SU-DHL-6 (cell line): ENCODE measurements around the gene SLC35F5.

ENCODE experiments used
- EZH2phosphoT487 ChIP-seq: fragments of 200-600 bp; sonication (generic), shearing (Covaris generic); conservative IDR thresholded peaks from 2 replicates; pipeline ENCODE4 v1.6.1; 2018; ENCODE audit warnings: mild to moderate bottlenecking, antibody characterized with exemption, low read length, moderate library complexity, mixed read lengths
- TF ChIP-seq, protein P1 (sequence below): fragments of 200-600 bp; sonication (generic); IDR thresholded peaks from one replicate; pipeline ENCODE4 v1.5.1; 2017; ENCODE audit warnings: antibody characterized with exemption, mild to moderate bottlenecking, low read length, moderate library complexity; ENCODE audit not compliant: insufficient read depth, poor library complexity, severe bottlenecking

DNA sequence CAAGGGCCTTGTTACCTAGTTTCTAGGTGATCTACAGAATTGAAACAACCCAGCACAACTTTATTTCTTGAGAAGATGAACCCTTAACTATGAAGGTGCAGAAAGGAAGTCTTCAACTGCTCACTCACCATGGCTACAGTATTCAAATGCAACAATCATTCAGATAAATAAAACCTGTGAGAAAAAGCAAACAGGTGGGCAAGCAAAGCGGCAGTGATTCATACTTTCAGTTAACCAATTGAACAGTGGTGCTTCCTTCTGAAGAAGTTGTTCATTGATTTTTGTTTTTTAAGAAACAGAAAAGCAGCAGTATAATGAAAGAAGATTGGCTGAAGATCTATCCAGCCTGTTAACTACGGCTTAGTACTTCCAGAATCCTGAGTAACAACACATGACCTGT, 43.5 kb downstream of the SLC35F5 start:
- TF ChIP-seq, protein P1, sequence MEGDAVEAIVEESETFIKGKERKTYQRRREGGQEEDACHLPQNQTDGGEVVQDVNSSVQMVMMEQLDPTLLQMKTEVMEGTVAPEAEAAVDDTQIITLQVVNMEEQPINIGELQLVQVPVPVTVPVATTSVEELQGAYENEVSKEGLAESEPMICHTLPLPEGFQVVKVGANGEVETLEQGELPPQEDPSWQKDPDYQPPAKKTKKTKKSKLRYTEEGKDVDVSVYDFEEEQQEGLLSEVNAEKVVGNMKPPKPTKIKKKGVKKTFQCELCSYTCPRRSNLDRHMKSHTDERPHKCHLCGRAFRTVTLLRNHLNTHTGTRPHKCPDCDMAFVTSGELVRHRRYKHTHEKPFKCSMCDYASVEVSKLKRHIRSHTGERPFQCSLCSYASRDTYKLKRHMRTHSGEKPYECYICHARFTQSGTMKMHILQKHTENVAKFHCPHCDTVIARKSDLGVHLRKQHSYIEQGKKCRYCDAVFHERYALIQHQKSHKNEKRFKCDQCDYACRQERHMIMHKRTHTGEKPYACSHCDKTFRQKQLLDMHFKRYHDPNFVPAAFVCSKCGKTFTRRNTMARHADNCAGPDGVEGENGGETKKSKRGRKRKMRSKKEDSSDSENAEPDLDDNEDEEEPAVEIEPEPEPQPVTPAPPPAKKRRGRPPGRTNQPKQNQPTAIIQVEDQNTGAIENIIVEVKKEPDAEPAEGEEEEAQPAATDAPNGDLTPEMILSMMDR = no peak
- no peak for TF ChIP-seq EZH2phosphoT487
